GM19328 (cell line): Measurements from ENCODE around the gene NCOR1.

Experiments
- ATAC-seq: cut with Tn5 transposase; IDR thresholded peaks from one replicate; pipeline ENCODE4 v1.9.1; 2021; ENCODE audit warnings: mild to moderate bottlenecking, moderate library complexity; ENCODE audit not compliant: unreplicated experiment

NCOR1 gene

DNA sequence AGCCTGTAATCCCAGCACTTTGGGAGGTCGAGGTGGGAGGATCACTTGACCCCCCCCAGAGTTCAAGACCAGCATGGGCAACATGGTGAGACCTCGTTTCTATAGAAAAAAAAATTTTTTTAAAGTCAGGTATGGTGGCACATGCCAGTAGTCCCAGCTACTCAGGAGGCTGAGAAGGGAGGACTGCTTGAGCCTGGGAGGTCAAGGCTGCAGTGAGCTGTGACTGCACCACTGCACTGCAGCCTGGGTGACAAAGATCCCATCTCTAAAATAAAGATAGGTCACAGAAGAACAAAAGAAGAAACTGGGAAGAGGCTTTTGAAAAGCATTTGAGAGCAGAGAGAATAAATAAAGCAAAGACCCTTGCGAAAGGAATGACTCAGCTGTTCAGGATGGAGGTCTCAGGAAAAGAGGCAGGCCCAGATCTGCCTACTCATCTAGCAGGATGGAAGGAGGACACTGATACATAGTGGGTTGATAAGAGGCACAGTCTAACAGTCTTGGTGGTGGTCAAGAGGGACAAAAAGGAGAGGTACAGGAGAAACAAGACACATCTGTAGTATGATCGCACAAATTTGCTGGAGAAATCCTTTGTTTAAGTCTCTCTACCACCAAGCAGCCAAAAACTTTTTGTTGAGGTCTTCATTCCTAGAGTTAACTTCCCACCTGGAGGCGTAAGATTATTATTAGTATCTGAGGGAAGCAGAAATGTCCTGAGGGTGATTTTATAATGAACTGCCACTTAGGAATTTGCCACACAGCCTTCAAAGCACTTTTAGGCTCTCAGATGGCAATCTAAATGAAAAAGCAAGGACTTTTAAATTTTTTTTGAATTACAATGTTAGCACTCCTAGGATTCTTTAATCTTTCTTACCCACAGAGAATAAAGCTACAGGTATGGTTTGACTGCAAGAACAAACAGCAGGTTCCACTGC is 233.4 kb downstream of the NCOR1 start:
- no peak for ATAC-seq

DNA sequence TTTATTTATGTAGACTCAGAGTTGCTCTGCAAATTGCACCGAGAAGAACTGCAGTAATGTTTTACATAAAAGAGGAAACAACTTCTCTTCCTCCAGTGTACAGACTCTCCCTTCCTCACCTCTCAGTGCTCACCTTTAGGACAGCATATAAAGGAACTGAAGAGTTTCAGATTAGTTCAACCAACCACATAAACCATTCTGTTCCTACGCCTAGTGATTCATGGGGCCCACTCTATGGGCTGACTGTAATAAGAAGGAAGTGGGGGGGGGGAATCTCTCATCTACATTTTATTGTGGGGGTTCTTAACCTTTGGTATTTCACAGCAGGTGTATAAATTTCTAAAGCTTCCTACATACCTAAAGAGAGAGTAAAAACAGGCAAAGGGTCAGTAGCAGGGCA is 234.1 kb downstream of the NCOR1 start:
- ATAC-seq, result peak; percentile 84
